Limb (tissue), 2 donors: Measurements from ENCODE around the gene NUP62CL.

Source experiments
- DNase-seq, 2 donors: peaks; one replicate each; pipeline ENCODE4 v3.0.0-alpha.2; 2016; ENCODE audit errors: extremely low spot score in 2 of 2

Gene NUP62CL

GRCh38 chrX:107153005-107153404 lies 53.2 kb downstream of the NUP62CL start:
- DNase-seq: no peak

GRCh38 chrX:107146670-107147069 lies 59.6 kb downstream of the NUP62CL start:
- no peak for DNase-seq

DNA sequence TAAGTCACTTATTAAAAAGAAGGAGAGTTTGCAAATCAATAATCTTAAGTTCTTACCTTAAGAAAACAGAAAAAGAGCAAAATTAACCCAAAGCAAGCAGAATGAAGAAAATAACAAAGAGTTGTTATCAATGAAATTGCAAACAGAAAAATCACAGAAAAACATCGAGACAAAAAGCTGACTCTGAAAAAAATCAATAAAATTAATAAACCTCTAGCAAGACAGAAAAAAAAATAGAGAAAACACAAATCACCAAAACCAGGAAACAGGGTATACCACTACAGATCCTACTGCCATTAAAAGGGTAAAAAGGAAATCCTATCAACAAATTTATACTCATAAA lies 70.3 kb downstream of the NUP62CL start:
- no peak for DNase-seq

- no peak for DNase-seq
These were observed 70.9 kb downstream of the NUP62CL start for GRCh38 chrX:107135049-107135964.

DNA sequence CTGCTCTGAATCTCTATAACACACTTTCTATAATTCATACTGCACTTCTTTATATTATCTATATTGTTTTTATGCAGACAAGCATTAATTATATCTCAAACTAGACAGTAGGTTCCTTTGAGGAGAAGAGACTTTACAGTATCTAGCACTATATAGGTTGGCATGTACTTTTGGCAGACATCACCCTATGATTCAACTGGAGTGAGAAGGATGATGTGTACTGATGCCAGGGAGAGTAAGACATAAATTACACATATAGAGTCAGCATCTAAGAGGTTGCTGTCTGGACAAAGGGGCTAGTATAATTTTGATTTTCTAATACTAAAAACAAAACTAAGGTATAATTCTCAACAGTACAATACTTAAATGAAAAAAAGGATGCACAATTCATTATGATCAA lies 82.5 kb downstream of the NUP62CL start:
- DNase-seq: no peak

DNA sequence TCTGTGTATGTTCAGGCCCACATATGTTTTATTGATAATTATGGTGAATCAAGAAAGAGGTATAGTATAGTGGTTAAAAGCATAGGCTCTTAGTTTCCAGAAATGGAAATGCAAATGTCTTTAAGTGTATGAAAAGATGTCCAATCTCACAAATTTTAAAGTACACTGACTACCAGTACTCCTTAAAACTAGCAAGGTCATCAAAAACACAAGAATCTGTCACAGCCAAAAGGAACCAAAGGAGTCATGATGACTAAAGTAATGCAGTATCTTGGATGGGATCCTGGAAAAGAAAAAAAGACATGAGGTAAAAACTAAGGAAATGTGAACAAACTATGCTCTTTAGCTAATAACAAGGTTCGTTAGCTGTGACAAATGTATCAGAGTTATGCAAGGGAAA lies 87.0 kb downstream of the NUP62CL start:
- DNase-seq: no peak

DNA sequence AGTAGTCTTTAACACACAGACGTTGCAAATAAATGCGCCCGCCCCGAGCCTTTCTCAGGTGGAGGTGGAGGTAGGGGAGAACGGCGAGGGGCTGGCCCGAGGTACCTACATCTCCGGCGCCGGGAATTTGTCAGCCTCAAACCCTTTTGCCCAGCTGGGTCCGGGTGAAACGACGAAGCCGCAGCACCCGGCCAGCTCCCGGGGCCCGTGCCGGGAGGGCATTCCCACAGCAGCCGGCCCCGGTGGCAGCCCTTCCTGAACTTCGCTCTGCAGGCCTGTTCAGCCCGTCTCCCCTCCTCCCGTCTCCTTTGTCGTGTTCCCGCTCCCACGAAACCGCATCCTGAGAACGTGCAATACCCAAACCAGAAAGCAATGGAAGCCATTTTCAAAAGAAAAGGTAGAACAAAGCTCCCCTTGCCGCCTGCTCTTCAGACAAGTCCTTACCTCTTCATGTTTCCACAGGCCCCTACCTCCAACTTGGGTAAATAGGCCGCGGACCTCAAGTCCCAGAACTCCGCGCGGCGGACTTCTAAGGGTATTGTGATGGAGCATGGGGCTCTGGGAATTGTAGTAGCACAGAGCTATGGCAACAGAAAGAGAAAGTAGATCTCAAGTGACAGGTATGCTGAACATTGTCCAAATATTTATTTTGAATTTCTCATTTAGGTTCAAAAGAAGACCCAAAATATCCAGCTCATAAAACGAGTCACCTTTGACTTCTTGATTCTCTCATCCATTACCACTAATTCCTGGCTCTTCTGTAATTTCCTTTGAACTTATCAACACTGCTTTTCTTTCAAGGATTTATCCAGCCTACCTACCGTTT lies 87.7 kb downstream of the NUP62CL start, which contains the start of gene RBM41:
TSS of gene RBM41 (minus strand) at position 501 of the 826 bp plus-strand sequence. CDS start at position 452, 49 bp downstream.
- peak; percentile 63 to 74 for DNase-seq

DNA sequence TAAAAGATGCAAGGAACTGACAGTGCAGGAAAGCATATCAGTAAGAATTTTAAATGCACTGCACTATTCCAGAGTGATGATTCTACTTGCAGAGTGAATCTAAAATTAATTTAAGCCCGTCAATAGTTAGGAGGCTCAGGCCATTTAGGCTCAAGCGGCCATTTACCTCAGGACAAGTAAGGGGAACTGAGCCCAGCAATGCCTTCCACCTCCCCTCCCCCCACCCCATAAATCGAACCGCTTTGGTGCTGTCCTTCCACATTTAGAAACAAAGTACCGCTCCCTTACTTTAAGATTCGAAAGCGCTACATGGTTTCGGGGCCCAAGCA lies 88.3 kb downstream of the NUP62CL start:
- DNase-seq: no peak

GRCh38 chrX:107107459-107107858 lies 98.8 kb downstream of the NUP62CL start:
- DNase-seq: no peak

DNA sequence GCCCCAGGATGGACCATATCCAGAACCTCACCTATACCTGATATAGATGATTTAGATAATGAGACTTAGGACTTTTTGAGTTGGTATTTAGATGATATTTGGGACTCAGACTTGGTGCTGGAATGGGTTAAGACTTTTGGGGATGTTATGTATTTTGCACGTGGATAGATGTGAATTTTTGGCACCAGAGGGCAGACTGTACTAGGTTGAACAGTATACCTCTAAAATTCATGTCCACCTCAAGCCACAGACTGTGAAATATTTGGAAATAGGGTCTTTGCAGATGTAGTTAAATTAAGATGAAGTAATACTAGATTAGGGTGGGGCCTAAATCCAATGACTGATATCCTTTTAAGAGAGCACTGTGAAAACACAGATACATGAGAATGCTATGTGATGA lies 103.3 kb downstream of the NUP62CL start:
- no peak for DNase-seq

GRCh38 chrX:107076158-107076557 lies 130.1 kb downstream of the NUP62CL start:
- DNase-seq: no peak
